ENCODE results near the gene C2orf92. TPM values are rescaled to one million over a fixed set of nuclear protein-coding genes. Genes with fewer than 3 reads are reported as not detected.

Gene C2orf92
- total RNA-seq, 1 donor from 2014 or later: 15.6 TPM

DNA sequence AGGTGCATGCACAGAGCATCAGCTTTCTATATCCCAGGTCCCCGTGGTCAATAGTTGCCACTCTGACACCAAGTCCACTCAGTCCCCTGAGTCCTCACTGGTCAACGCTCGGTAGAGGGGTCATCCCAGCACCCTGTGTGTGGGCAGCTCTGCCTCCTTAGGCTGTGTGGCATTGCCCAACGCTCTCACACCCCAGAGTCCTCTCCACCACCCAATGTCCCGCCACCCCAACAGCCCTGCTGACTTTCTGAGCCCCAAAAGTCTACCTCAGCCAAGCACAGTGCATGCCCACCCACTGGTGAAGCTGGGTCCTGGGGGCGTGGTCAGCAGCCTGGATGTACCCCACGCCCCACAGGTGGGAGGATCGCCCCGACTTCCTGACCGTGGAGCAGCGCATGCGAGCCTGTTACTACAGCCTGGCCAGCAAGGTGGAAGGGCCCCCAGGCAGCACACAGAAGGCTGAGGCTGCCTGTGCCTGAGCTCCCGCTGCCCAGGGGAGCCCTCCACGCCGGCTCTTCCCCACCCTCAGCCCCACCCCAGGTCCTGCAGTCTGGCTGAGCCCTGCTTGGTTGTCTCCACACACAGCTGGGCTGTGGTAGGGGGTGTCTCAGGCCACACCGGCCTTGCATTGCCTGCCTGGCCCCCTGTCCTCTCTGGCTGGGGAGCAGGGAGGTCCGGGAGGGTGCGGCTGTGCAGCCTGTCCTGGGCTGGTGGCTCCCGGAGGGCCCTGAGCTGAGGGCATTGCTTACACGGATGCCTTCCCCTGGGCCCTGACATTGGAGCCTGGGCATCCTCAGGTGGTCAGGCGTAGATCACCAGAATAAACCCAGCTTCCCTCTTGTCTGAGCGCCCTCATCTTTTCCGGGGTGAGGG is 69.7 kb downstream of the C2orf92 start:
- intact Hi-C loops (cut with micrococcal nuclease): no loop called here

GRCh38 chr2:97739893-97740245 is 70.4 kb downstream of the C2orf92 start:
- intact Hi-C loops (cut with micrococcal nuclease): loop anchor here (1.0 to 5.0 kb wide), 2 partner anchors 257 to 645 kb away; partner anchors contain the start of gene TMEM131

GRCh38 chr2:97740590-97741182 is 71.2 kb downstream of the C2orf92 start:
- intact Hi-C loops (cut with micrococcal nuclease): loop anchor here (1.0 to 5.0 kb wide), 2 partner anchors 257 to 645 kb away; partner anchors contain the start of gene TMEM131

- intact Hi-C loops (cut with micrococcal nuclease): loop anchor here (5.0 kb wide), 1 partner anchor 256 kb away; the partner anchor contains the start of gene TMEM131
These were observed 71.7 kb downstream of the C2orf92 start for GRCh38 chr2:97741251-97741650.

DNA sequence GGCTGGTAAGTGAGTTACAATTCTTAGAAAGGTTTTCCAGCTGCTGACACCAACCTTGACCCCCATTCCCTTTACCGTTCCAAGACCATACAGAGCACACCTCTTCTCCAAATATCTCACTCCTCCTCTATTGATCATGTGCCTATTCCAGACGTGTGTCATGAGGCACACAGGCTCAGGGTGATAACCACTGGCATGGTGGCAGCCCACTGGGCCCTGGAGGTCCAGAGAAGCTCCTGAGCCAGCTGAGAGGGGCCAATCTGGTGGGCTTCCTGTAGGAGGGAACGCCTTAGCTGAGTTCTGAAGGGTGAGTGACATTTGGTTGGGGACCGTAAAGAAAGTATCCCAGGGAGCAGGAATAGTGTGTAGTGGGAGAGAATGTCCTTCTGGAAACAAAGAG is 72.2 kb downstream of the C2orf92 start:
- intact Hi-C loops (cut with micrococcal nuclease): loop anchor here (5.0 kb wide), 1 partner anchor 256 kb away; the partner anchor contains the start of gene TMEM131

- intact Hi-C loops (cut with micrococcal nuclease): loop anchor here (5.0 kb wide), 1 partner anchor 255 kb away; the partner anchor contains the start of gene TMEM131
These were observed 72.9 kb downstream of the C2orf92 start for GRCh38 chr2:97742381-97742847.

DNA sequence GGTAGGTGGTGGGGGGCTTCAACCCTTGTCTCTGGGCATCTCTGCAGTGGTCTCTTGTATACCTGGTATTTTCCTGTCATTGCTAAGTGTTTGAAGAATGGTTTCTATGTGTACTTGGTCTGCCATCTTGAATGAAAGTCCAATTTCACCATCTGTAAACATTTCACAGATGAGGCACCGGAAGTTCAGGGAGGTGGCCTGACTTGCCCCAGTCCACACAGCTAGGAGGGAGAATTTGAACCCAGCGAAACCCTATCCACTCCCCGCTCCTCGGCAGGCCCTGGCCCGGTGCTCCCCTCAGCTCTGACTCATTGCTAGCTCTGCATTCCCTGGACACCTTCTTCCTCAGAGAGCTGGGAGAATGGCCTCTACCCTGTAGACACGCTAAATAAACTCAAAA is 74.4 kb downstream of the C2orf92 start:
- intact Hi-C loops (cut with micrococcal nuclease): loop anchor here (5.0 kb wide), 1 partner anchor 253 kb away; the partner anchor contains the start of gene TMEM131

DNA sequence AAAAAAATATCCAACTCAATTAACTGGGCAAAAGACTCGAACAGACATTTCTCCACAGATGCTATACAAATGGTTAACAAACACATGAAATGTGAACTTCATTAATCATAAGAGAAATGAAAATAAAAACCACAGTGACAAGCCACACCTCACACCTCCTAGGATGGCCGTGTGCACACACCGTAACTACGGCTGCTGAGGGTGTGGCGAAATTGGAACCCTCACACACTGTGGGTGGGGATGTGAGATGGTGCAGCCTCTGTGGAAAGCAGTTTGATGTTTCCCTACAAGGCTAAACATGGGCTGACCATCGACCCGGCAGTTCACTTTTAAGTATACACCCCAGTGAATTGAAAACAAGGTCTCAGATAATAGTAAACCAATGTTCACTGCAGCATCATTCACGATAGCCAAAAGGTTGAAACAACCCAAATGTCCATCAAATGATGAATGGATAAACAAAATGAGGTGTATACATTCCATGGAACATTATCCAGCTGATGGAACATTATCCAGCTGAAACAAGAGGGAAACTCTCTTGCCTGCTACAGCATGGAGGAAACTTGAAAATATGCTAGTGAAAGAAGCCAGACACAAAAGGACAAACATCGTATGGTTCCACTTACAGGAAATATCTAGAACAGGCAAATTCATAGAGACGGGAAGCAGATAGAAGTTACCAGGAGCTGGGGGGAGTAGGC is 76.1 kb downstream of the C2orf92 start:
- intact Hi-C loops (cut with micrococcal nuclease): loop anchor here (1.0 to 2.0 kb wide), 2 partner anchors 15 to 27 kb away; no protein-coding TSS in a partner anchor

GRCh38 chr2:97747285-97747684 is 77.8 kb downstream of the C2orf92 start:
- intact Hi-C loops (cut with micrococcal nuclease): loop anchor here (2.0 kb wide), 1 partner anchor 14 kb away; no protein-coding TSS in a partner anchor

- intact Hi-C loops (cut with micrococcal nuclease): loop anchor here (1.0 to 2.0 kb wide), 5 partner anchors 13 to 156 kb away; partner anchors contain the start of gene ACTR1B
These were observed 78.2 kb downstream of the C2orf92 start for GRCh38 chr2:97747716-97748115.

GRCh38 chr2:97749581-97749980 is 80.1 kb downstream of the C2orf92 start:
- intact Hi-C loops (cut with micrococcal nuclease): no loop called here

- intact Hi-C loops (cut with micrococcal nuclease): no loop called here
These were observed 80.5 kb downstream of the C2orf92 start for GRCh38 chr2:97750017-97750416.

- intact Hi-C loops (cut with micrococcal nuclease): no loop called here
These were observed 82.2 kb downstream of the C2orf92 start for GRCh38 chr2:97751752-97752151.

Other genes with a start within 250 kb of the C2orf92 start
- gene ANKRD36B, start 79.8 kb upstream of the C2orf92 start, total RNA-seq: 72.0 and 75.5 TPM in 2 replicates
- gene COX5B, start 23.7 kb upstream of the C2orf92 start, total RNA-seq: 200 and 209 TPM in 2 replicates
- 83.2 and 84.6 TPM in 2 replicates for gene ACTR1B, start 5.7 kb upstream of the C2orf92 start, total RNA-seq
- 346 and 364 TPM in 2 replicates for gene ZAP70, start 43.9 kb downstream of the C2orf92 start, total RNA-seq

All from T-helper 1 cell treated with Interleukin-12 subunit alpha and Interleukin-12 subunit beta and Interleukin-4 antibody, amounts not matched to agents 30 ng/mL and 1 ng/mL, for 36 hours (primary cell).